Measurements from ENCODE around the gene LSM14B.

The LSM14B gene

GRCh38 chr20:62132421-62132820, 10.1 kb downstream of the LSM14B start:
- no peak for TF ChIP-seq CTCF (IDR thresholded peaks at IDR 0.05)

DNA sequence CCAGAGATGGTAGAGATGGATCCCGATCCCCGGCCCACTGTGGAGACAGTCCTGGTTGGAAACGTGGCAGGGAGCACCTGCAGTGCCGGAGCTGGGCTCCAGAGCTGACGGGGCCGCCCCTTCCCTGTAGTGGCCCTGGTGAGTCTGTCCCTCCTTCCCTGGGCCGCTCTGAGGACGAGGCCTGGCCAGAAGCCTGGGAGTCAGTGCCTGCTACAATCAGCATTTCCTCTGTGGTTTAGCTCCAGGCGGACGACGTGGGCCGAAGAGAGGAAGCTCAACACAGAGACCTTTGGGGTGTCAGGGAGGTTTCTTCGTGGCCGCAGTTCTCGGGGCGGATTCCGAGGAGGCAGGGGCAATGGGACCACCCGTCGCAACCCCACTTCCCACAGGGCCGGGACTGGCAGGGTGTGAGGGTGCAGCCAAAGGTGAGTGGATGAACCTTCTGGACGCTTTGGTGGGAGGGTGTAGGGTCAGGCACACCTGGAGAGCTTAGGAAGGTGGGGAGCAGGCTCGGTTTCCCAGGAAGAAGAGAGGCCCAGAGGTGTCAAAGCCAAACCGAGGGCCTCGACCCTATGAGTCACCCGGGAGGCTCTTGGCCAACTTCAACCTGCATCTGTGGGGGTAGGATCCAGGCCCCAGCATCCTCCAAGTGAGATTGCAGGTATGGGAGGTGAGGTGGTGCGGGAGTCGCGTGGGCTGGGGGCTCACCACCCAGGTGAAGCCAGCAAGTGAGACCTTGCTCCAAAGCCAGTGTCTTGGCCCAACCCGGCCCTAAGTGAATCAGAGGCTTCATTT, 11.0 kb downstream of the LSM14B start:
- TF ChIP-seq CTCF (IDR thresholded peaks at IDR 0.05): no peak

- TF ChIP-seq CTCF (IDR thresholded peaks at IDR 0.05): no peak
These were observed 11.6 kb downstream of the LSM14B start for GRCh38 chr20:62133864-62134263.

DNA sequence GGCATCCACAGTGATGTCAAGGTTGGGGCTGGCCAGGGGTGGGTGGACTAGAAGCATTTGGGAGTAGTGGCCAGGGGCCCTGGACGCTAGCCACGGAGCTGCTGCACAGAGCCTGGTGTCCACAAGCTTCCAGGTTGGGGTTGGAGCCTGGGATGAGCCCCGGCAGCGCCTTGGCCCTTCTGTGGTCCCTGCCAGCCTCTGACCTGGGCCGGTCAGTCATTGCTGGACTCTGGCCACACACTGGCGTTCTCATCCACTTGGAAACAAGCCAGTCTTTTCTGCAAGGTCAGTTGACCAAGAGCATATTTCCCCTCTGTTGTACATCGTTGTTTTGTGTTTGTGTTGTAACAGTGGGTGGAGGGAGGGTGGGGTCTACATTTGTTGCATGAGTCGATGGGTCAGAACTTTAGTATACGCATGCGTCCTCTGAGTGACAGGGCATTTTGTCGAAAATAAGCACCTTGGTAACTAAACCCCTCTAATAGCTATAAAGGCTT, 12.5 kb downstream of the LSM14B start:
- no peak for TF ChIP-seq CTCF (IDR thresholded peaks at IDR 0.05)

- TF ChIP-seq CTCF (IDR thresholded peaks at IDR 0.05): no peak
These were observed 13.4 kb downstream of the LSM14B start for GRCh38 chr20:62135573-62136266.

DNA sequence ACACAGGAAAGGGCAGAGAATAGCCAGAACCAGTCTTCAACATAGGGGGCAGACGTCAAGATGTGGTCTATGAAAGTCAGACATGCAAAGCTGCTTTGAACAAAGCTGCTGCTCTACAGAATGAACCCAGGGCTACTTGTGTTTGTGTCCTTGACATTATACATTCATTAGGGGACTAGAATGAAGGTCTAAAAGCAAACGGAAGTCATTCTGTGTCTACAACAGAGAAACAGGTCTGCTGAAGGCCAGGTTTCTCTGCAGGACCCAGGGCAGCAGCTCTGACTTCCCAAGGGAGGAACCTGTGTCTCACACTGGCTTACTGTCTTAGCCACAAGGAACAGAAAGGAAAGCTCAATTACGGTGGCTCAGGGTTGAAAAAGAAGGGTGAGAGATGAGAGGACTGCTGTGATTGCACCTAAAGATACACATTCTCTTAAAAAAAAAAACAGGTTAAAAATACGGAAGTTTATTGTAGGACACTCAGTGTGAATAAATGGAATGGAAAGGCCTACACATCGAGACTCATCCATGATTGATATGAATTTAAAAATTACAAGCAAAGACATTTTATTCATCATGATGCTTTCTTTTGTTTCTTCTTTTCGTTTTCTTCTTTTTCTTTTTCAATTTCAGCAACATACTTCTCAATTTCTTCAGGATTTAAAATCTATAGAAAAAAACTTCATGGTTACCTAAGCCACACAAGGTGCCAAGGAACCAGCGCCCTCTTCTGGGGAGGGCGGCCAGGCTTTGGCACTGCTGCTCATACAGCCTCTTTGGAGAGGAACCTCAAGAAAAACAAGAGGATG, 14.2 kb downstream of the LSM14B start:
- peak; percentile 92 for TF ChIP-seq CTCF (IDR thresholded peaks at IDR 0.05)

- TF ChIP-seq CTCF (IDR thresholded peaks at IDR 0.05): no peak; the same call in none of the 2 replicates
These were observed 14.8 kb downstream of the LSM14B start for GRCh38 chr20:62137092-62137384.

All from LNCAP (cell line).